HepG2 (cell line): ENCODE data around the gene DTNB. TPM values are rescaled to one million over a fixed set of nuclear protein-coding genes. Genes with fewer than 3 reads are reported as not detected.

Experiments
- ATAC-seq: fragments of 200-7000 bp; cut with Tn5 transposase; 3 replicates; pipeline ENCODE4 v1.9.1; 2020; ENCODE audit warnings: mild to moderate bottlenecking, moderate library complexity
- BruUV-seq: library from RNA; stranded (reverse); fragments of 400-500 nt; replicated peaks from 2 replicates; lab custom pipeline; 2021; lab: Mats Ljungman, UMichigan
- CTCF ChIA-PET: fragments of 300-600 bp; formaldehyde crosslinking; extraction: SDS; loops from one replicate; lab custom pipeline; 2021; ENCODE audit warnings: low total read pairs, inconsistent platforms, low intra/inter-chr PET ratio; lab: Yijun Ruan, JAX
- POLR2A ChIA-PET: fragments of 350-600 bp; sonication (Branson Sonifier 250); formaldehyde crosslinking; loops from one replicate; lab custom pipeline; 2020; ENCODE audit warnings: antibody characterized with exemption, inconsistent platforms; lab: Yijun Ruan, JAX
- DNase-seq: peaks from one replicate; pipeline ENCODE4 v3.0.0-alpha.2; 2015; ENCODE audit warnings: low spot score
- FAIRE-seq: peaks from 3 replicates; lab custom pipeline; 2011; peaks lifted over from hg19 to GRCh38; lab: Jason Lieb, UNC
- H2AFZ ChIP-seq: one replicate; pipeline ENCODE4 v1.6.1; 2011; ENCODE audit warnings: low read length, inconsistent platforms
- H3K27ac ChIP-seq: fragments of 300-600 bp; 3 replicates; pipeline ENCODE4 v1.8.0; 2011; ENCODE audit warnings: mixed run types, mild to moderate bottlenecking, mixed read lengths, low read length, inconsistent platforms; ENCODE audit not compliant: insufficient read depth; ENCODE audit errors: extremely low read length
- H3K27me3 ChIP-seq, 2 experiments: fragments of 200-600 bp in 1 of 2; 2 replicates in 1 of 2; 3 replicates in 1 of 2; pipeline versions ENCODE4 v1.6.0 to v1.8.0; 2011; ENCODE audit warnings: low read length in 2 of 2, mild to moderate bottlenecking in 2 of 2, moderate library complexity in 2 of 2, inconsistent platforms in 1 of 2; ENCODE audit not compliant: insufficient read depth in 2 of 2, control insufficient read depth in 1 of 2
- H3K36me3 ChIP-seq, 2 experiments: fragments of 200-600 bp in 1 of 2; replicated peaks in 1 of 2; 2 replicates in 1 of 2; 3 replicates in 1 of 2; pipeline versions ENCODE4 v1.5.1 to v1.8.0; 2011; ENCODE audit warnings: low read length in 2 of 2, inconsistent platforms in 1 of 2; ENCODE audit not compliant: insufficient read depth in 2 of 2, control insufficient read depth in 1 of 2
- H3K4me1 ChIP-seq: 2 replicates; pipeline ENCODE4 v1.5.1; 2012; ENCODE audit warnings: low read length, inconsistent platforms; ENCODE audit not compliant: insufficient read depth
- H3K4me2 ChIP-seq: 2 replicates; pipeline ENCODE4 v1.6.0; 2011; ENCODE audit warnings: low read depth, low read length, inconsistent platforms
- H3K4me3 ChIP-seq, 3 experiments: fragments of 200-600 bp in 1 of 3; sonication (generic), shearing (Covaris generic) in 1 of 3; replicated peaks in 1 of 3; 2 replicates each; pipeline ENCODE4 v1.5.1; 2011 to 2016; ENCODE audit warnings: low read length in 3 of 3, inconsistent platforms in 2 of 3, low read depth in 2 of 3, mild to moderate bottlenecking in 2 of 3, control low read depth in 1 of 3, mixed read lengths in 1 of 3; ENCODE audit not compliant: insufficient read depth in 1 of 3
- H3K79me2 ChIP-seq: one replicate; pipeline ENCODE4 v1.6.1; 2011; ENCODE audit warnings: low read length, inconsistent platforms; ENCODE audit not compliant: insufficient read depth
- H3K9ac ChIP-seq: 2 replicates; pipeline ENCODE4 v1.6.0; 2011; ENCODE audit warnings: mild to moderate bottlenecking, low read depth, low read length, inconsistent platforms; ENCODE audit not compliant: insufficient read depth
- H3K9me3 ChIP-seq: 2 replicates; pipeline ENCODE4 v1.5.1; 2012; ENCODE audit warnings: mild to moderate bottlenecking, low read length
- H4K20me1 ChIP-seq: 2 replicates; pipeline ENCODE4 v1.6.0; 2011; ENCODE audit warnings: inconsistent platforms, mild to moderate bottlenecking, low read length, moderate library complexity; ENCODE audit not compliant: insufficient read depth
- CEBPG ChIP-seq: IDR thresholded peaks from 2 replicates; pipeline ENCODE4 v1.6.1; 2016
- CTCF ChIP-seq: sonication (generic); formaldehyde crosslinking; IDR thresholded peaks from 2 replicates; pipeline ENCODE4 v1.5.0; 2020; ENCODE audit warnings: mild to moderate bottlenecking, missing genetic modification reagents, moderate library complexity
- HNF1B ChIP-seq: sonication (generic); formaldehyde crosslinking; IDR thresholded peaks from 2 replicates; pipeline ENCODE4 v1.5.1; 2020; ENCODE audit warnings: mild to moderate bottlenecking, moderate library complexity, missing genetic modification reagents
- MTA3 ChIP-seq: sonication (generic); formaldehyde crosslinking; IDR thresholded peaks from 2 replicates; pipeline ENCODE4 v1.4.0; 2020; ENCODE audit warnings: missing genetic modification reagents
- TEAD3 ChIP-seq: optimal IDR thresholded peaks from 2 replicates; pipeline ENCODE3; 2016; ENCODE audit warnings: borderline replicate concordance
- ZFY ChIP-seq: sonication (generic); formaldehyde crosslinking; IDR thresholded peaks from 2 replicates; pipeline ENCODE4 v1.4.0; 2020; ENCODE audit warnings: missing genetic modification reagents
- ZMYM3 ChIP-seq: sonication (generic); formaldehyde crosslinking; IDR thresholded peaks from 2 replicates; pipeline ENCODE4 v1.5.1; 2020; ENCODE audit warnings: mild to moderate bottlenecking, missing genetic modification reagents
- ZNF10 ChIP-seq: sonication (generic); formaldehyde crosslinking; IDR thresholded peaks from 2 replicates; pipeline ENCODE4 v1.4.0; 2020; ENCODE audit warnings: mild to moderate bottlenecking, low read depth, missing genetic modification reagents, borderline replicate concordance
- ZNF629 ChIP-seq: sonication (generic); formaldehyde crosslinking; conservative IDR thresholded peaks from 2 replicates; pipeline ENCODE4 v1.5.0; 2020; ENCODE audit warnings: missing genetic modification reagents
- WGBS: methylation state at CpG from one replicate; pipeline ENCODE4 v1.1.6; 2017; ENCODE audit warnings: low lambda C conversion rate; 5-methylcytosine and 5-hydroxymethylcytosine counted together
- in situ Hi-C: cut with HindIII; loops from 2 replicates; pipeline ENCODE4 v1.10.0; 2017; ENCODE audit warnings: low pct_unique_long_range_greater_than_20kb; ENCODE audit not compliant: extremely low pct_ligation_motif_present
- intact Hi-C: fragments of 100-400 bp; cut with micrococcal nuclease; formaldehyde crosslinking; loops from one replicate; pipeline ENCODE4 v1.10.0; 2022; ENCODE audit not compliant: unreplicated experiment
- polyA plus RNA-seq, 8 experiments: library from polyadenylated mRNA; depleted of rRNA in 3 of 8; stranded (reverse) in 7 of 8; unstranded in 1 of 8; fragments of >200 nt; fragmentation: Illumina TruSeq in 4 of 8; extraction: Trizol in 4 of 8; gene quantifications; 2 replicates each; pipeline versions ENCODE4 v1.2.1 to v1.2.3, GENCODE V29; 2011 to 2016; ENCODE audit warnings: low read depth in 4 of 8, missing spikeins in 1 of 8, mixed read lengths in 1 of 8; ENCODE audit not compliant: insufficient read depth in 1 of 8
- total RNA-seq, 5 experiments: library from RNA; depleted of rRNA; stranded (reverse); fragments of >200 nt; fragmentation: Illumina TruSeq; extraction: Trizol; gene quantifications; 2 replicates each; pipeline ENCODE4 v1.2.3, GENCODE V29; 2016; ENCODE audit warnings: low read depth in 1 of 5

DTNB gene
- total and polyA plus RNA-seq, 2 of the 13 experiments (the other 11 are each of a cell fraction or from before 2014, with no cell fraction given), result 14.4 to 23.9 TPM

- intact Hi-C loops (no loop called here), in situ Hi-C loops (no loop called here)
- FAIRE-seq, result no peak
- H3K36me3 ChIP-seq, result no peaks in the 10 kb centered on the region
- H3K9ac ChIP-seq, result no peak overlapping the region
- H3K79me2 ChIP-seq, result no peaks in the 10 kb centered on the region
- H2AFZ ChIP-seq, result no peak overlapping the region
- ATAC-seq, result no peak
- H4K20me1 ChIP-seq, result no peaks in the 10 kb centered on the region; the same call in 1 of the 2 replicates
- no peak for DNase-seq
- H3K27ac ChIP-seq, result no peak overlapping the region
- WGBS, result 74% methylated on average over 9 of the region's 10 CpGs
- CTCF ChIA-PET, result no interaction called here
- peaks cover 32% of the 10 kb centered on the region for H3K4me1 ChIP-seq
- no peaks in the 10 kb centered on the region for H3K9me3 ChIP-seq
- TF ChIP-seq ZNF10 (CRISPR knock-in tag) (no peak), ZMYM3 (CRISPR knock-in tag) (peak; percentile 70; the same call in 1 of the 2 replicates), CTCF (CRISPR knock-in tag) (peak; percentile 40; the same call in 1 of the 2 replicates), TEAD3 (CRISPR knock-in tag) (peak; percentile 50), ZNF629 (CRISPR knock-in tag) (peak; percentile 88), MTA3 (CRISPR knock-in tag) (no peak)
- POLR2A ChIA-PET, result no interaction called here
- no peak overlapping the region for H3K4me2 ChIP-seq
- H3K4me3 ChIP-seq, result no peak overlapping the region
- no TSS peak for BruUV-seq
- peaks cover 0 to 20% of the 10 kb centered on the region in 2 experiments; a peak in 2 of 5 replicates for H3K27me3 ChIP-seq
These were observed 336.1 kb downstream of the DTNB start for GRCh38 chr2:25337276-25337675.

- no peak overlapping the region for H3K4me3 ChIP-seq
- intact Hi-C loops, result no loop called here
- H3K4me2 ChIP-seq, result no peak overlapping the region
- CTCF ChIA-PET, result no interaction called here
- POLR2A ChIA-PET, result interaction anchor here (0.8 kb wide), 1 partner anchor 22 kb away, joined by 4 read pairs; no protein-coding TSS in a partner anchor
- peaks cover 0 to 21% of the 10 kb centered on the region in 2 experiments; a peak in 2 of 5 replicates for H3K27me3 ChIP-seq
- H3K36me3 ChIP-seq, result no peaks in the 10 kb centered on the region
- WGBS, result 62% methylated on average over 10 of the region's 10 CpGs
- no peak overlapping the region for H3K27ac ChIP-seq
- no peak for ATAC-seq
- no peaks in the 10 kb centered on the region; the same call in 1 of the 2 replicates for H4K20me1 ChIP-seq
- no peak overlapping the region for H3K9ac ChIP-seq
- in situ Hi-C loops, result no loop called here
- BruUV-seq, result no TSS peak
- no peaks in the 10 kb centered on the region for H3K79me2 ChIP-seq
- no peaks in the 10 kb centered on the region for H3K9me3 ChIP-seq
- no peak overlapping the region for H2AFZ ChIP-seq
- peaks cover 32% of the 10 kb centered on the region for H3K4me1 ChIP-seq
- DNase-seq, result no peak
- TF ChIP-seq HNF1B (no peak), CEBPG (CRISPR knock-in tag) (no peak), ZFY (CRISPR knock-in tag) (no peak)
- no peak for FAIRE-seq
These were observed 337.0 kb downstream of the DTNB start for GRCh38 chr2:25336383-25336841.
